NCI-H1417 (cell line): Measurements from ENCODE around the gene CASP9.
A peak's percentile ranks its signal among the peaks of the same experiment; 100 is the strongest.
"Not testable (repeated sequence)": the region's sequence is repeated elsewhere in the genome, so short reads cannot be mapped to it uniquely, and the experiment has no call there.

ENCODE experiments used
- DNase-seq, 3 experiments: peaks; one replicate each; lab custom pipeline; 2025; lab: John Stamatoyannopoulos, UW

The CASP9 gene

GRCh38 chr1:15526021-15526489, 2.0 kb upstream of the CASP9 start:
- DNase-seq = no peak

- peak; percentile 40 to 66 (median 60) for DNase-seq
These were observed 1.3 kb upstream of the CASP9 start for GRCh38 chr1:15525050-15526020.

- peak; percentile 98 to 99 (median 99) for DNase-seq
These were observed 451 bp upstream of the CASP9 start for GRCh38 chr1:15524283-15525049.

GRCh38 chr1:15523104-15524020, 653 bp downstream of the CASP9 start:
- DNase-seq = peak in 1 of 3 experiments; percentile 56

GRCh38 chr1:15522551-15522950, 1.5 kb downstream of the CASP9 start:
- no peak for DNase-seq

GRCh38 chr1:15521206-15521906, 2.7 kb downstream of the CASP9 start:
- DNase-seq = not testable (repeated sequence)

- DNase-seq = no peak
These were observed 4.4 kb downstream of the CASP9 start for GRCh38 chr1:15519625-15520024.

GRCh38 chr1:15515022-15515663, 8.9 kb downstream of the CASP9 start:
- no peak for DNase-seq

- not testable (repeated sequence) for DNase-seq
These were observed 9.5 kb downstream of the CASP9 start for GRCh38 chr1:15514557-15514956.

- DNase-seq = no peak
These were observed 10.1 kb downstream of the CASP9 start for GRCh38 chr1:15513919-15514318.

GRCh38 chr1:15513192-15513591, 10.8 kb downstream of the CASP9 start:
- DNase-seq = peak in 1 of 3 experiments; percentile 3

GRCh38 chr1:15510611-15511405, 13.2 kb downstream of the CASP9 start:
- DNase-seq = no peak

- no peak for DNase-seq
These were observed 14.4 kb downstream of the CASP9 start for GRCh38 chr1:15509586-15509985.

GRCh38 chr1:15508700-15509487, 15.1 kb downstream of the CASP9 start:
- no peak for DNase-seq

- no peak for DNase-seq
These were observed 16.7 kb downstream of the CASP9 start for GRCh38 chr1:15507278-15507677.

- no peak for DNase-seq
These were observed 17.2 kb downstream of the CASP9 start for GRCh38 chr1:15506831-15507230.

- DNase-seq = no peak
These were observed 19.6 kb downstream of the CASP9 start for GRCh38 chr1:15504436-15504835.

- peak; percentile 52 to 72 (median 60) for DNase-seq
These were observed 22.6 kb downstream of the CASP9 start for GRCh38 chr1:15501208-15502032.
